MM.1S (cell line): ENCODE results near the gene ZNF516.

Experiments
- CTCF ChIP-seq: fragments of 300-600 bp; sonication (generic); IDR thresholded peaks from 2 replicates; pipeline ENCODE4 v1.5.1; 2016; ENCODE audit warnings: antibody characterized with exemption, low read length, mixed read lengths
- EZH2 ChIP-seq: fragments of 300-600 bp; sonication (generic); optimal IDR thresholded peaks from 2 replicates; pipeline ENCODE3; 2017; ENCODE audit warnings: low read depth, mild to moderate bottlenecking, antibody characterized with exemption, low read length, mixed read lengths
- EZH2phosphoT487 ChIP-seq: fragments of 300-600 bp; sonication (generic); IDR thresholded peaks from 2 replicates; pipeline ENCODE4 v1.6.1; 2018; ENCODE audit warnings: antibody characterized with exemption, low read length

- TF ChIP-seq CTCF, result no peak
- no peak for TF ChIP-seq EZH2
- no peak for TF ChIP-seq EZH2phosphoT487
Observed at GRCh38 chr18:76377359-76377756, 117.7 kb downstream of the ZNF516 start.
